ENCODE results near the gene KRT2. TPM values are rescaled to one million over a fixed set of nuclear protein-coding genes. Genes with fewer than 3 reads are reported as not detected.

The KRT2 gene
- total and polyA plus RNA-seq, 2 of the 8 experiments (the other 6 are each of a cell fraction or from before 2014, with no cell fraction given), result not detected

- TF ChIP-seq CHD7 (IDR thresholded peaks at IDR 0.05; ENCODE audit: insufficient replicate concordance, low read length) (no peak), POU5F1 (IDR thresholded peaks at IDR 0.05; ENCODE audit: low read depth, low read length) (no peak), ATF2 (IDR thresholded peaks at IDR 0.05; ENCODE audit: low read length) (no peak), ATF3 (IDR thresholded peaks at IDR 0.05; ENCODE audit: insufficient read depth, low read depth, low read length) (no peak), SP2 (IDR thresholded peaks at IDR 0.05; ENCODE audit: low read length) (no peak), TAF1 (IDR thresholded peaks at IDR 0.05; ENCODE audit: low read depth, low read length) (no peak), POLR2AphosphoS5 (IDR thresholded peaks at IDR 0.05; ENCODE audit: low read depth, low read length) (no peak), MAFK (IDR thresholded peaks at IDR 0.05; ENCODE audit: low read depth, low read length) (no peak), SAP30 (IDR thresholded peaks at IDR 0.05; ENCODE audit: insufficient read depth, insufficient replicate concordance, low read length) (no peak)
Measured at GRCh38 chr12:52657250-52657902, 5.4 kb upstream of the KRT2 start (continued).
